Uterus (tissue), 4 donors: ENCODE measurements around the gene FOXN1. TPM values are rescaled to one million over a fixed set of nuclear protein-coding genes. Genes with fewer than 3 reads are reported as not detected.

Experiments
- DNase-seq, 2 donors: peaks; one replicate each; pipeline ENCODE4 v3.0.0-alpha.2; 2019 to 2020
- H3K27ac ChIP-seq, 2 donors: fragments of 200-600 bp; sonication (generic); 1 replicate in 1 of 2; 2 replicates in 1 of 2; pipeline ENCODE4 v1.5.1; 2016 to 2018
- H3K27me3 ChIP-seq, 2 donors: fragments of 200-600 bp; sonication (generic); one replicate each; pipeline ENCODE4 v1.5.1; 2018 to 2019; ENCODE audit warnings: control low read depth in 1 of 2
- H3K36me3 ChIP-seq, 2 donors: fragments of 200-600 bp; sonication (generic); one replicate each; pipeline ENCODE4 v1.5.1; 2019; ENCODE audit warnings: control low read depth in 1 of 2
- H3K4me1 ChIP-seq, 2 donors: fragments of 200-600 bp; sonication (generic); one replicate each; pipeline ENCODE4 v1.5.1; 2018 to 2019; ENCODE audit warnings: control low read depth in 1 of 2
- H3K4me3 ChIP-seq, 2 donors: fragments of 200-600 bp; sonication (generic); 1 replicate in 1 of 2; 2 replicates in 1 of 2; pipeline ENCODE4 v1.5.1; 2018 to 2019; ENCODE audit warnings: mild to moderate bottlenecking in 1 of 2
- H3K9me3 ChIP-seq, 2 donors: fragments of 200-600 bp; sonication (generic); one replicate each; pipeline ENCODE4 v1.5.1; 2019; ENCODE audit warnings: control low read depth in 1 of 2
- POLR2A ChIP-seq, 2 donors: fragments of 450-650 bp; IDR thresholded peaks; one replicate each; pipeline ENCODE4 v1.6.1; 2016; ENCODE audit warnings: antibody characterized with exemption in 2 of 2, mild to moderate bottlenecking in 1 of 2, moderate library complexity in 1 of 2
- intact Hi-C: fragments of 100-400 bp; cut with DNase I; formaldehyde crosslinking; loops from one replicate; pipeline ENCODE4 v1.15.1; 2023; ENCODE audit warnings: low total_unique reads
- total RNA-seq, 4 donors: library from RNA; depleted of rRNA in 3 of 4; stranded (reverse); fragments of >200 nt in 3 of 4; gene quantifications; one replicate each; pipeline versions ENCODE4 v1.1.0 to v1.2.4, GENCODE V29; 2014 to 2023
- TF ChIP-seq, protein P1 (sequence below), 4 experiments: fragments of 200-600 bp in 2 of 4; fragments of 450-650 bp in 2 of 4; sonication (generic) in 2 of 4; IDR thresholded peaks; one replicate each; pipeline ENCODE4 v1.5.1; 2016 to 2019; ENCODE audit warnings: antibody characterized with exemption in 4 of 4, mild to moderate bottlenecking in 2 of 4, moderate library complexity in 1 of 4
- donor health status: DM: yes; HTN: yes; CAD: no.

The FOXN1 gene
- total RNA-seq, 4 donors from 2014 or later, result not detected

DNA sequence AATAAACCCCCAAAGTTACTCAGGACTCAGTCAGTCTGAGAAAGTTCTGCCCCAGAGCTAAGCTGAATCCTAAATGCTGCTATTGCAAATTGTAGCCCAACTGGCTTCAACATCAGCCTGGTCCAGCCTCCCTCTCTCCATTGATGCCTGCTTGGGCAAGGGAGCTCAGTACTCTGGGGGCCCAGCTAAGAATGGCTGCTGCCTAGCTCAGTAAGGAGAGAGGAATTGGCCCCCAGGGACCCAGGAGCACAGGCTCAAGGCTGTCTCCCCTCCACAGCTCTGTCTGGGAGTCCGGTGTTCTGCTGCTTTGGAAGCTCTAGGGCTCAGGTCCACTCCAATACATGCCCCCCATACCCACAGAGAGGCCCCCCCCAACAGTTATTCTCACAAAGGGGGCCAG is 44.7 kb downstream of the FOXN1 start:
- DNase-seq, result no peak
- no peaks in the 10 kb centered on the region for H3K9me3 ChIP-seq
- intact Hi-C loops, result no loop called here

DNA sequence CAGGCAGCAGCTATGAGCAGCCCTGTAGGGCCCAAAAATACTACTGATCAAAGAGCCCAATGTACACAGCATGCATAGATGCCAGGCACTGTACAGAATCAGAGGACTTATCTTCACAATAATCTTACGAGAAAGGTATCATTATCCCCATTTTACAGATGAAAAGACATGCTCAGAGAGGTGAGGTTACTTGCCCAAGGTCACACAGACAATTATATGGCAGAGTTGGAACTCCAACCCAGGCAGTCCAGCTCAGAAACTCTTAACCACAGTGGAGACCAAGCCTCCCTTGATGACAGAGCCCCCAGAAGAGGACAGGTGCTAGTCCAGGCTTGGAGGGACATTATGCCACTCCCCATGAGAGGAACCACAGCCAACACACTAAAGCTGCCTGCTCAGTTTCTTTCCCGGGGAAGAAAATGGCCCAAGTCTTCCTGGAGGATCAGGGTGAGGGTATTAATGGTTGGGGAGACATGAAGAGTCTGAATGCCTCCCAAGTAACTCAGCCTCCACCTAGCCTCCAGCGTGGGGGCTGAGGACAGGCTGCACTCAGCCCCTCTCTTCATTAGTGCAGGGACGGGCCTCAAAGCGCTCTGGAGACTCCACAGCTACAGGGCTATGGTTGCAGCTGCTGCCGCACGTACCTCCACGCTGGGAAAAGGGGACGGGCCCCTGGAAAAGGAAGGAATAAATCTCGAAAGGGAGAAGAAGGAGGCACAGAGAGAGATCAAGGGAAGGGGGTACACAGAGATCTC is 45.5 kb downstream of the FOXN1 start:
- TF ChIP-seq, protein P1, sequence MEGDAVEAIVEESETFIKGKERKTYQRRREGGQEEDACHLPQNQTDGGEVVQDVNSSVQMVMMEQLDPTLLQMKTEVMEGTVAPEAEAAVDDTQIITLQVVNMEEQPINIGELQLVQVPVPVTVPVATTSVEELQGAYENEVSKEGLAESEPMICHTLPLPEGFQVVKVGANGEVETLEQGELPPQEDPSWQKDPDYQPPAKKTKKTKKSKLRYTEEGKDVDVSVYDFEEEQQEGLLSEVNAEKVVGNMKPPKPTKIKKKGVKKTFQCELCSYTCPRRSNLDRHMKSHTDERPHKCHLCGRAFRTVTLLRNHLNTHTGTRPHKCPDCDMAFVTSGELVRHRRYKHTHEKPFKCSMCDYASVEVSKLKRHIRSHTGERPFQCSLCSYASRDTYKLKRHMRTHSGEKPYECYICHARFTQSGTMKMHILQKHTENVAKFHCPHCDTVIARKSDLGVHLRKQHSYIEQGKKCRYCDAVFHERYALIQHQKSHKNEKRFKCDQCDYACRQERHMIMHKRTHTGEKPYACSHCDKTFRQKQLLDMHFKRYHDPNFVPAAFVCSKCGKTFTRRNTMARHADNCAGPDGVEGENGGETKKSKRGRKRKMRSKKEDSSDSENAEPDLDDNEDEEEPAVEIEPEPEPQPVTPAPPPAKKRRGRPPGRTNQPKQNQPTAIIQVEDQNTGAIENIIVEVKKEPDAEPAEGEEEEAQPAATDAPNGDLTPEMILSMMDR (IDR thresholded peaks at IDR 0.05), result no peak
- no peak for TF ChIP-seq POLR2A (IDR thresholded peaks at IDR 0.05)
- no peaks in the 10 kb centered on the region for H3K36me3 ChIP-seq
- H3K27ac ChIP-seq, result peak overlapping the region; percentile 20 to 75
- H3K9me3 ChIP-seq, result no peaks in the 10 kb centered on the region
- peaks cover 0 to 4% of the 10 kb centered on the region in 2 donors for H3K4me1 ChIP-seq
- H3K27me3 ChIP-seq, result no peaks in the 10 kb centered on the region
- H3K4me3 ChIP-seq, result peak overlapping the region; percentile 44 to 83
- intact Hi-C loops, result no loop called here
- no peak for DNase-seq

More for the DNA sequence above, 44.7 kb downstream of the FOXN1 start:
- H3K27ac ChIP-seq, result no peak overlapping the region
- H3K4me1 ChIP-seq, result peaks cover 0 to 4% of the 10 kb centered on the region in 2 donors
- no peak overlapping the region for H3K4me3 ChIP-seq
- H3K36me3 ChIP-seq, result no peaks in the 10 kb centered on the region
- TF ChIP-seq, protein P1 (IDR thresholded peaks at IDR 0.05), result no peak
- TF ChIP-seq POLR2A (IDR thresholded peaks at IDR 0.05), result no peak
- H3K27me3 ChIP-seq, result no peaks in the 10 kb centered on the region

DNA sequence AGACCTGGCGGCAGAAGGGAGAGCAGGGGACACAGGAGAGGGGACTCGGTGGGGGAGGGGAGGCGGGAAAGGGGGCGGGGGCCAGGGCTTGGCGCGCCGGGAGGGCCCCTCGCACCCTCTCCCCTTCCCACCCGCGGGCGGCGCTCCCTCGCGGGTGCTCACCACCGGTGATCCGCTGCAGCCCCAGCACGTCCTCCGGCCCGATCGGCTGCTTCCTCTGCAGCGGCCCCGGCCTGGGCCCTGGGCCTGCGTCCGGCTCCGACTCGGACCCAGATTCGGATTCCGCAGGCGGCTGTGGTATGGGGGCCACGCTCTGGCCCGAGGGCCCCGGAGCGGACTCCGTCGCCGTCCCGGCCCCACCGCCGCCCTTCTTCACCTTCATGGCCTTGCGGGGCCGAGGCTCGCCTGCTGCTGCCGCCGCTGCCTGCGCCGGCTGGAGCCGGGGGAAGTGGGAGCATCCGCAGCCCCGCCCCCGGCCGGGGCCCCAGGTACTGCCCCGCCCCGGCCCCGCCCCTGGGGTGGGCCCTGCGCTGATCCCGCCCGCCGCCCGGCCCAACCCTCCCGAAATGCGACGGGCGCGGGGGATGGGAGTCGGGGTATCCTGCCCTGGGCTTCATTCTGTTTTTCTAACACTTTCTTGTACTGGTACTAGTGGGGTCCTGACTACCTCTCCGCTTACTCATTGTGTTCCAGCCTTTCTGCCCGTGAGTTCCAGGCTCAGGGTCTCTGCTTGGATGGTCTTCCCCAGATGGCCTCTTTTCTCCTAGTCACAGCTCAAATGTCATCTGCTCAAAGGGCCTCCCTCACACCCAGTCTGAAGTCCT is 46.2 kb downstream of the FOXN1 start, which contains the start of gene UNC119:
TSS of gene UNC119 (minus strand) at position 449 of the 824 bp plus-strand sequence. CDS start at position 382, 67 bp downstream.
- intact Hi-C loops, result no loop called here
- Histone ChIP-seq H3K4me1 (peaks cover 0 to 4% of the 10 kb centered on the region in 2 donors), H3K36me3 (no peaks in the 10 kb centered on the region), H3K27ac (peak within 1 kb of the TSS; percentile 20 to 75), H3K27me3 (no peaks in the 10 kb centered on the region), H3K4me3 (peak within 1 kb of the TSS; percentile 44 to 83), H3K9me3 (no peaks in the 10 kb centered on the region)
- peak; percentile 18 to 68 for TF ChIP-seq POLR2A (IDR thresholded peaks at IDR 0.05)
- TF ChIP-seq, protein P1 (IDR thresholded peaks at IDR 0.05), result no peak
- DNase-seq, result peak; percentile 62 to 79

DNA sequence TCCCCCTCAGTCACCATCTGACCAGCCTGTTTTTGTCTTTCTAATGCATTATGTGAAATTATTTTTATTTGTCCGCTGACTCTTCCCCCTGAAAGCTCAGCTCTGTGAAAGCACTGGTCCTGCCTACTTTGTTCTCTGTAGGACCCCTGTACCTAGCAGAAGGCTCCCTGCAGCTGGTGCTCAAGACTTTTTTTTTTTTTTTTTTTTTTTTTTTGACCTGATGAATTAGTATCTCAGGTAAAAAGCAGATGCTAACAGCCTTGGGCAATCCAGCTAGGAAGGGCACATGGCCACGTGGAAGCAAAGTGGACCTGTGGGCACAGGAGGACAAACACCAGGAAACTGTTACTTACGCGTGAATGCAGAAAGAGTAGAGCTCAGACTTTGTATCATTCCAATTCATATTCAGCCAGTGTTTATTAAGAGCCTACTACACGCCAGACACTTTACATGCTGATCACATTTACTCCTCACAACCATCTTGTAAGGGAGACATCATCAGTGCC is 46.9 kb downstream of the FOXN1 start:
- Histone ChIP-seq H3K27me3 (no peaks in the 10 kb centered on the region), H3K4me1 (peaks cover 0 to 4% of the 10 kb centered on the region in 2 donors), H3K27ac (peak overlapping the region in 1 of 2 donors; percentile 75), H3K4me3 (no peak overlapping the region), H3K36me3 (no peaks in the 10 kb centered on the region), H3K9me3 (no peaks in the 10 kb centered on the region)
- TF ChIP-seq, protein P1 (IDR thresholded peaks at IDR 0.05), result no peak
- no peak for TF ChIP-seq POLR2A (IDR thresholded peaks at IDR 0.05)
- DNase-seq, result no peak
- intact Hi-C loops, result no loop called here
